Superior temporal gyrus (tissue), 1 donor: ENCODE measurements around the gene GRIPAP1.
"Not testable (repeated sequence)": the region's sequence is repeated elsewhere in the genome, so short reads cannot be mapped to it uniquely, and the experiment has no call there.

Experiments
- DNase-seq: peaks from one replicate; pipeline ENCODE4 v3.0.0-alpha.2; 2016; ENCODE audit errors: extremely low spot score

Gene GRIPAP1

DNA sequence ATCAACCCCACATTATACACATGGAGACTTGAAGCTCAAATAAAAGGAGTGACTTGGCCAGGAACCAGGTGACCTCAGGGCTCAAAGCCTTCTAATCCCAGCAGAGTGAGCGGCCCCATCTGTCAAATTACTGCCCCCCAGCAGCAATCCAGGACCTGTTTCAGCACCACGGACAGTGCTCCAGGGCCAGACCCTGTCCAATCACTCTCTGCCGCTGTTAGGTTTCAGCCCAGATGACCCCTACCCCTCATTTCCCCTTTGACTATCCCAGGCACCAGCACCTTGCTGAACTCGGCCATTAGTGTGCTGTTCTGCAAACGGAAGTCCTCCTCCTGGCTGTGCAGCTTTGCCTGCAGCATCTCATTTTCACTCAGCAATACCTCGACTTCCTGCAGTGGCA lies 5.1 kb downstream of the GRIPAP1 start:
- DNase-seq = no peak

DNA sequence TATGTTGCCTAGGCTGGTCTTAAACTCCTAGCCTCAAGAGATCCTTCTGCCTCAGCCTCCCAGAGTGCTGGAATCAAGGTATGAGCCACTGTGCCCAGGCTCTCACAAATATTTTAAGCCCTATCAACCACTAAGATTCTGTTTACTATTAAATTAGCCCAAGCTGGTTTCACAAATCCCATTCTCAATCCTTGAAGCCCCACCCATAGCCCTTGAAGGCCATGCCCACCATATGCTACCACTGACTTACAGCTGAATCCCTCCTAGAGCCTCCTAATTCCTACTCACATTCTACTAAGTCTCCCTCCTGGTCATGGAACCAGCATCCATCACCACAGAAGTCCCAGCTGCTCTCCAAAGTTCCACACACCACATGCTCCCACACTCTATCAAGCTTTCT lies 9.7 kb downstream of the GRIPAP1 start:
- no peak for DNase-seq

DNA sequence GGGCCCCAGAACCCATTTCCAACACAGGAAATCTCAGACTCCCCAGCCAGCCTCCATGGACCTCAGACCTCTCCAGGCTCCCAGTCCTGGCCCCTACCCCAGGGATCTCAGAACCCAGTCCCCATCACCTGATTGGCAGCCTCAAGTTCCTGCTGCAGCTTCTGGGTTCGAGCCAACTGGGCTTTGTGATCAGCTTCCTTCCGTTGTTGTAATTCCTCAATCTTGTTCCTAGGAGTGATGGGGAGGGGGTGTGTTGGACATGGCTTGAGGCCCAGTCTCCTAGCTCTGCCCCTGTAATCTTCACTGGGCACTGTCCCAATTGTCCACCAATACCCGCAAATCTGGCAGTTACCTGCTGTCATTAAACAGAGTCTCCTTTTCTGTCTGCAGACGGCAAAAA lies 12.6 kb downstream of the GRIPAP1 start:
- DNase-seq = no peak

DNA sequence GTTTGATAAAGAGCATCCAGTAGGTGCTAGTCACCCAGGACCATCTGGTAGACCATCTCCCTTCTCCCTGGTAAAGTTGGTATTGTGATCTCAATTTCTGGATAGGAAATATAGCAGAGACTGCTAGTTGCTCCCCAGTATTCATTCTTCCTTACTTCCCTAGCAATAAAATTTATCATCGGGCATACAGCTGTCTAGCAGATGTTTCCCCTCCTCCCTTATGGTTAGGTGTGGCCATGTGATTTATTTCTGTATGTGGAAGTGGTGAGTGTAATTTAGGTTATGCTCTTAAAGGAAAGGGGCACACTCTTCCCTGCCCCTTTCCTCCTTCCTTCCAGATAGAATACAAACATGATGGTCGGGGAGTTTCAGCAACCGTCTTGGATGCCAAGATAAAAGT lies 18.2 kb downstream of the GRIPAP1 start:
- no peak for DNase-seq

DNA sequence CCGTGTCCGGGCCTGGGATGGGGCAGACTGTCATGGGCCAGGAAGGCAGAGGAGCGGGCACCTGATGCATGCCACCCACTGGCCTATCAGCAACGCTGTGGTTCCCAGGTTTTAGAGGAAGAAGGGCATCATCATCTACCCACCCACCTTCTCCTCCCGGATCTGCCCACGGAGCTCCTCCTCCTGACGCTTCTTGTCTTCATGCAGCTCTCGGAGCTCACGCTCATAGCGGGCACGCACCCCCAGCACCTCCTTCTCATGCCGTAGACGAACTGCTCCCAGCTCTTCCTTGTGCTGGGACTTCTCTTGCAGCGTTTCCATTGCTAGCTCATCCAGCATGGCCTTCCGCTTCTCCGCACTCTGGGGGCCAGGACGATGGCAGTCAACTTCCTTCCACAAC lies 19.0 kb downstream of the GRIPAP1 start:
- DNase-seq = no peak

DNA sequence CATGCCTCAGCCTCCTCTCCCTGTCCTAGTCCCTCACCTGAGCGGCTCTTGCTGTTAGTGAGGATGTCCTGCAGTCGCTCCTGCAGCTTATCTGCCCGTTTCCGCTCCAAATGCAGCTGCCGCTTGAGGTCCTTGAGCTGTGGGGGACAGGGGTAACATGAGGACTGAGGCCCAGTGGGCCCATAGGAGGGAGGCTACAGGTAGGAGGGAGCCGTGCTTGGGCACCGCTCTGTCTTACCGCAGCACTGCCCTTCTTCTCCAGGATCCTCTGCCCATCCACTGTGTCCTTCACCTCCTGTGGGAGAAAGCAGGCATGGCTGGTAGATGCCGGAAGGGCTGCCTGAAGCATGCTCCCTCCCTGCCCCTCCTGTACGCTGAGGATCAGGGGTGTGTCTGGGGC lies 20.9 kb downstream of the GRIPAP1 start:
- no peak for DNase-seq

DNA sequence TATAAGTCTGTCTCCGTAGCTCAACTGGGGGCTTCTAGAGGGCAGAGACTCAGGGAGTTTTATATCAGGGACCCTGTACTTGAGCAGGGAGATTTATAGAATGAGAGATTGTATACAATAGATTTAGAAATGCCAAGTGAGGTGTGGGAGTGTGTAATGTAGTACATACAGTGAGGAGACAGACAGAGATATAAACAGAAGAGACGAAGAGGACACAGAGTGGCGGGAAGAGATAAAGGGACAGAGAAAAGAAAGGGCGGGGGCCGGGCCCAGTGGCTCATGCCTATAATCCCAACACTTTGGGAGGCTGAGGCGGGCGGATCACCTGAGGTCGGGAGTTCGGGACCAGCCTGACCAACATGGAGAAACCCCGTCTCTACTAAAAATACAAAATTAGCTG lies 21.7 kb downstream of the GRIPAP1 start:
- DNase-seq = not testable (repeated sequence)

DNA sequence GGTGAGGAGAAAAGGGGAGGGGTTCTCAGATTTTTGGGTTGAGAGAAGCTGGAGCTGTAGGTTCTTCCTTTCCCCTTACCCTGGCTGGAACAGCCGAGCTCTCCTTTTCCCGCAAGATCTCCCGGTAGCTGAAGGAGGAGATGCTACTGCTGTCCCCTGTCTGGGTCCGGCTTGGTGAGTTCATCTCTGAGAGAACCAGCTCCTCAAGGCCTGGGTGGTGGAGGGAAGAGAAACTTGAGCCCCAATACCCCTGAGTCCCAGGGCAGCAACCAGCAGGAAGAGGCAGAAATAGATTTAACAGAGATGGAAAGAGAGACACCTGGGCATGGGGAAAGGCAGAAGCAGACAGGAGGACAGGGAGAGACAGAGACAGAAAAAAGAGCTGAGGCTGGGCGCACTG lies 23.8 kb downstream of the GRIPAP1 start:
- no peak for DNase-seq

DNA sequence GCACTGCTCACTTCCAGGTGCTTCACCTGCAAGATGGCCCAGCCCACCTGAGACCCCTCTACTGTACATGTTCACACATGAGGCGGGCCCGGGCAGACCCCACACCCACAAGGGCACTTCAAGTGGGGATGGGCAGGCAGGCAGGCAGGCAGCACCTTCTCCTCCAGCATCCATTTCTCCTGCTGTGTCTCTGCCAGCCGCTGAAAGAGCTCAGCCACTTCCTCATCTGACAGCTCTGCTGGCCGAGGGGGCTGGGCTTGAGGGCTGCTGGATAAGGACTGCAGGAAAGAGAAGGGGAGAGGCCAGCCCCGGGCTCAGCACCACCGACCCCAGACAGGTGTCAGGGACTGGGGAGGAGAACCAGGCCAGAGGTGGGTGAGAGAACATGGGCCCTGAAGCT lies 26.0 kb downstream of the GRIPAP1 start:
- DNase-seq = no peak

DNA sequence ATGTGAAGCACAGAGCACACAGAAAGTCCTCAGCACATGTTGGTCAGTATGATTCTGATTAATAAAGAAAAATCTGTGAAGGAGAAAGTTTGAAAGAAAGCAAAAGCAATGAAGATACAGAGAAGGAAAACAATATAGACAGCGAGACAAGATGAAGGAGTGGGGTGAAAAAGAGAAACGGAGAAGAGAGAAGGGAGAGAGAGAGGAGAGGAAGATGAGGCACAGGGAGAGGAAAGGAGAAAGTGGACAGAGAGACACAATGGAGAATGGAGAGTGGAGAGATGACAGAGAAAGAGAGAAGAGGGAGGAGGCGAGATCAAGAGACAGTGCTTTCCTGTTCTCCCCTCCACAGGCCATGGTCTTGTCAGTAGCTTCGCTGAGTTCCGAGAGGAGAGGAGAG lies 26.5 kb downstream of the GRIPAP1 start:
- no peak for DNase-seq

DNA sequence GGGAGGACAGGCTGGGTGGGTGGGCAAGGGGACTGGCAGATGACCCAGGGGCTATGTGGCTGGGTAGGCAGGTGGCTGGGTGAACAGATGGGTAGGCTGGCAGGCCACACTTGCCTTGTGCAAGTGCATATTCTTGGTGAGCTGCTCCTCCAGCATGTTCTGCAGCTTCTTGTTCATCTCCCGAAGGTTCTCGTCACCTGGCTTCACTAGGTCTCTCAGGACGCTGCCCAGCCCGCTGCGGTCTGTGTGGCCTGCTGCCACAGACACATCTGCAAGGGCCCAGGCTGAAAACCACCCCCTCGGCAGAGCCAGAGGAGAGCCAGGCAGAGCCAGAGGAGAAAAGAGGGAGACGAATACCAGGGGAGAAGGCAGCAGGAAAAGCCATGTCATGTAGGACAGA lies 27.0 kb downstream of the GRIPAP1 start:
- no peak for DNase-seq

DNA sequence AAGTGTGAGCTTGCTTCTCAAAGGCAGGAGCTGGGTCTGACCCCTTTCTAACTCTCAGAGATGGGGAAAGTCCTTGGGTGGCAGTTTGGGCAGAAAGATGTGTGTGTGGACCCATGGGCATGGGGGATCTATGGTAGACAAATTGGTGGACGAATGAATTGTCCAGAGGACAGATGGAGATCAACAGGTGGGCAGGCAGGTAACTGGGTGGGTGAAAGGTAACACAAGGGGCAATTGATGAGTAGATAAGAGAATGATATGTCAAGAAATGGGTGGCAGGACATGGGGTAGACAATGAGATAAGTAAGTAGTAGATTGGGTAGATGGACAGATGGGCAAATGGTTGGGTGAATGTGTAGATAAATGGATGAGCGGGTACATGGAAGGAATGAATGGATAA lies 27.5 kb downstream of the GRIPAP1 start:
- no peak for DNase-seq

DNA sequence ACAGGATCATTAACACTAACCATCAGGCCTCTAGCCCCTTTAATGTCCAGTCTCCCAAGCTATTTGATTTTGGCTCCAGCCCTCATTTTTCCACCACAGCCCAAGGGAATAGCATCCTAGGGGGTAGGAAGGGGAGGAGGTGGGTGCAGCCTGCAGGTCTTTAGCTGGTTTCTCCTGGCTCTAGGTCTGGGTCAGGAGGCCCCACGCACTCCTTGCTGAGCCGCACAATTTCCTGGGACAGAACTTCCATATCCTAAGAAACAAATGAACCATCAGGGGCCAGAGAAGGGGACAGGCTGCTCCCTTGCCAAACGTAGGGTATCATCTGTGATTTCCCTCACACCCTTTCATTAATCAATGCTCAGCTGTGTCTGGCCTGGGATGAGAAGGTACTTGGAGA lies 28.0 kb downstream of the GRIPAP1 start:
- no peak for DNase-seq

DNA sequence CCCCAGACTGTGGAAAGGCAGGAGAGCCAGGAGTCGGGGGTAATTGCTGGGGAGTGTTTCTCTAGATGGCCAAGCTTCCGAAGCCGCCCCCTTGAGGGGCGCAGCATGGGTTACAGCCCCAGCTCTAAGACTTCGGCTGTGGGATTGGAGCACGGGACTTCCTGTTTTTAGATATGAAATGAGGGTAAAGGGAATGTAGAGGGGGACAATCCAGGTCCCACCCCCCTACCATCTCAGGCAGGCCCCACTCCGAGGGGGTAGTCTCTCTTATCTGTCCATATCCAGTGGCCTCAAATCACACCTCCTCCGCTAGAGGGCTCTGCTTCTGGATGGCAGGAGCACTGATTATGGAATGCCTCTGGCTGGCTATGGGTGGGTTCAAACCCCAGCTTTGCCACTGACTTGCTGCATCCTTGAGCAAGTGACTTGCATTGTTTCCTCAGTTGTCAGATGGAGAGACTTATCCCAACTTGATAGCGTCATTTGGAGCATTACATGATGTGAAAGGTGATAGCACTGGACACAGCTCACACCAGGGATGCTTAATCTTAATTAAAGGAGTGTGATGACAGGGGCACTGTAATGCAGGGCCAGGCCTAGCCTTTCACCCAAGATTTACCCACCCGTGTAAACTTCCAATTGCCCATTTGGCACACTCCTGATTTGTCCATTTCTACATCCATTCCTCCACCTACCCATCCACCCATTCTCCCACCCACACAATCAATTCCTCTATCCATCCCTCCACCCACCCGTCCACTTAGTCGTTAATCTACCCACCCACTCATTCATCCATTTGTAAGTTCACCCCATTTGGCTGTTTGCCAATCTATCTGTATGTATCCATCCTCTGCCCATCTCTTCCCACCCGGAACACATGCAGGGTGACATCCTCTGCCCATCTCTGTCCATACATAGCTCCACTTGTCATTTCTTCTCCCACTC lies 29.6 kb downstream of the GRIPAP1 start:
- peak; percentile 17 for DNase-seq

DNA sequence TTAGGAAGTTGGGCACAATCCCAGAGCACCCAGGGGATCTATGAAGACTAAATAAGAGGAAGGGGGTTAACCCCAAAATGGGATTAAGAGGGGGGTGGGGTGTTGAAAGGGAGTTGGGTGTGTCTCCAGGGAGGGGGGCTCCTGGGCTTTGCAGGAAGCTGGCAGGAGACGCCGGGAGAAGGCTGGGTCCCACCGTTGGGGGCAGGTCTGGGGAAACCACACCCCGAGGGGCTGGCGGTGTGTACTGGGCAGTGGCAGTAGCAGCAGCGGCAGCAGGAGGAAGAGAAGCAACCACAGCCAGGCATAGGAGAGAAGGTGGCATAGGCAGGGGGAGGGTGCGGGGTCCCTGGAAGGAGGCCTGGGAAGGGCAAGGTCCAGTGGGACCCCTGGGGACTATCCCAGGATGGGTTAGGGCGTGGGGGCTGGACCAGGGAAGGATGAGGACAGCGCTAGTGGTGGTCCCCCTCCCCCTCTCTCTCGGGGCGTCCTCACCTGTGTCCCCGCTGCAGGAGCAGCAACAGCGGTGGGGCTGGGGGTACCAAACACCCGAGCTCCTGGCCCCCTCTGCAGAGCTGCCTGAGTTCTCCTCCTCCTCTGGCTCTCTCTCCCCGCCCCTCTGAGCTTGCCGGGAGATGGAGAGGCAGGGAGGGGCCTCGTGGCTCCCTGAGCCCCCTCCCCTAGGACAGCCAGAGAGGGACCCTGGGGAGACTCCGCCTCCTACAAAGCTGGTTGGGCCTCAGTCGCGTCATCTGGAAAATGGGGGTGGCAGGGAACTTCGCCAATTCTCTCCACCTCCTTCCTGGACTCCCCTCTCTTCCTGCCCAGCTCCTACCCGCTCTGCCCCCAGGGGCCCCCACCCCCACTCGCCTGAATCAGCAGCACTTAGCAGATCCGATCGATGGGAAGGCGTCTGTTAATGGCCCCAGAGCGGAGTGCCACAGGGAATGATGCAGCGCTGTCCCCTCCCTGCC lies 30.5 kb downstream of the GRIPAP1 start, which contains the start of gene KCND1:
TSS of gene KCND1 (minus strand) at position 596 of the 971 bp plus-strand sequence. CDS start 1,573 bp downstream, outside the sequence.
- DNase-seq = no peak

DNA sequence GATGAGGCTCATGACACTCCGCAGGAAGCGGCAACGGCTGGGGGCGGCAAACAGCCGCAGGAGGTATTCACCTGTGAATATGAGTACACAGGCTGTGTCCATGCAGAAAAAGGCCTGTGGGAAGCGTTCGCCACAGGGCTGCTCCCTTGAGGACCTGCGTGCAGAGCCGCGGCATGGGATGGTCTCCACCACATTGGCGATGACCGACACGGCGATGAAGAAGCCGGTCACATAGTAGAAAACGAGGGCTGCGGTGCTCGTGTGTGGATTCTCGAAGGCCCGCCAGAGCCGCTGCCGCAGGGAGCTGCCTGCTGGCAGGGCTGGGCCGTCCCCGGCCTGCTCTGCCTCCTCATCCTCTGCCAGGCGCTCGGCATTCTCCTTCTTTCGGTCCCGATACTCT lies 32.6 kb downstream of the GRIPAP1 start:
- no peak for DNase-seq

DNA sequence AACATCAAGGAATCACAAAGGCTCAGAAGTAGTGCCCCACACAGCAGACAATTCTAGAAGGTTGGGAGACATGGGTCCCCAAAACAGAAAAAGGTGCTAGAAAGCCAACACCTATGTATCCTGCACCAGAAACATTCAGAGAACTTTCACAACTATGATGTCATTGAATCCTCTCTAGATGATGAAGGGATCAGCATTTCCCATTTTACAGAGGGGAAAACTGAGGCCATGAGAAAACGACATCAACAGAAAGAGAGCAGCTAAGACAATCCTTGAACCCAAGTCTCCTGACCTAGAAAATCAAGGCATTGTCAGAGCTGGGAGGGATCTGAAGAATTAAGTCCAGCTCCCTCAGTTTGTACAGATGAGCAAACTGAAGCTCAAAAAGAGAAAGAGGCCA lies 33.7 kb downstream of the GRIPAP1 start:
- no peak for DNase-seq

DNA sequence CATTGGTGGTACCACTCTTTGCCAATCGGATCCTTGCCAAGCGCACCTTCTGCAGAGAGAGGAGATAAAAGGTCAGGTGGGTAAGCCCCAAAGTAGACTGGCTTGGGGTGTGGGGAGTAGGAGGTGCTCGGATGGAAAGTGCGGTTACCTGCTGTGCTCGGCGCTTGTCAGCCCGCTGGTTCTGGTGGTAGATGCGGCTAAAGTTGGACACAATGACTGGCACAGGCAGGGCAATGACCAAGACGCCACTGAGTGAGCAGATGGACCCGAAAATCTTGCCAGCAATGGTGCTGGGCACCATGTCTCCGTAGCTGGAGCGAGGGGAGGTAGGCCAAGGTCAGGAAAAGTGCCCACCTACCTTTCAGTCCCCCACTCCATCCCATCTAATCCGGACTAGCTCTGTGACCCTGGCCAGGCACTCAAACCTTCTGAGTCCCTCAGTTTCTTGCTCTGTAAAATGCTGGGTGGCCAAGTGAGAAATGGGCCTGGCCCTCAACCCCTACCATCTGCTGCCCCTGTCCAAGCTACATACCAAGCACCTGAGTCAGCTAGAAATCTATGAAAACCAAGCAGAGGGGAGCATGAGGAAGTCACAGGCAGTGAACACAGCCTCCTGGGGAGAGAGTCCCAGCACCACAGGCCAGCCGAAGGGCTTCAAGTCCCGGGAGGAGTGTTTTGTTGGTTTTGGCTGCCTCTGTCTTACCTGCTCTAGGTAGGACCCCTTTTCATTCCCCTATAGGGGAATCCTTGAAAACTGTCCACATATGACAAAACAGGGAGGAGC lies 35.1 kb downstream of the GRIPAP1 start:
- DNase-seq = no peak

DNA sequence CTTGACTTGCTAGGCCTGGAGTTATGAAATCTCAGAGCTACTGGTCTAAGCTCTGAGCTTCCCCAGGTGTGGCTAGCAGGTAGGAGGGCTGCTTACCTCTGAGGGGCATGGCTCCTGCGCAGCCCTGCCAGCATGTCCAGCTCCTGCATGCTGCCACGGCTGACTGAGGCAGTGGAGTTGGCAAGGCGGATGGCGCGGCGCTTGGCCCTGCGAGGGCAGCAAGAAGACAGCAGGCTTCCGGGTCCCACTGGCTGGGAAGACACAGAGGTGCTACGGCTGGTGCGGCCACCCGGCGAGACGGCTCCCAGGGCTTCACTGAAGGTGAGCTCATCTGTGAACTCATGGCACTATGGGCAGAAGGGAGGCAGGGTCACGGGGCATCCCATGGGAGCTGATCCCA lies 36.1 kb downstream of the GRIPAP1 start:
- DNase-seq = no peak

DNA sequence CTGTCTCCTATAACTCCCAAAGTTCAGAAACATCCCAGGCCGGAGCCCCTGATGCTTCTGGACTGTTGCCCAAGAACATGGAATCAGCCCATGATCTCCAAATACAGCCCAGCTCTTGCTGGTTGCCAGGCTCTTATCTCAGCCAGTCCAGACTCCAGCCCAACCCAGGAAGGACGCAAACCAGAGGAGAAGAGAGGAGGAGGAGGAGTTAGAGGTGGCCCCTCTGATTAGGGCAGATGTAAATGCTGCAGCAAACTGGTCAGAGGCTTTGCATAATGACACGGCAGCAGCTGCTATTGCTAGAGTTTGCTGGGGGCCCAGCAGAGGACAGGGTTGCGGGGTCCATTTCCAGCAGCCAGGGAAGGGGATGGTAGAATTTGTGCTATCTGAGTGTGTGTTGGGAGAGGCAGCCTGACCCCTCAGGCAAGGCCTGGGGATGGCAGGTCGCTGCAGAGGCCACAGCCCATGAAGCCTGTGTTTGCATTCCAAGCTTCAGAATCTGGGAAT lies 40.4 kb downstream of the GRIPAP1 start:
- no peak for DNase-seq

DNA sequence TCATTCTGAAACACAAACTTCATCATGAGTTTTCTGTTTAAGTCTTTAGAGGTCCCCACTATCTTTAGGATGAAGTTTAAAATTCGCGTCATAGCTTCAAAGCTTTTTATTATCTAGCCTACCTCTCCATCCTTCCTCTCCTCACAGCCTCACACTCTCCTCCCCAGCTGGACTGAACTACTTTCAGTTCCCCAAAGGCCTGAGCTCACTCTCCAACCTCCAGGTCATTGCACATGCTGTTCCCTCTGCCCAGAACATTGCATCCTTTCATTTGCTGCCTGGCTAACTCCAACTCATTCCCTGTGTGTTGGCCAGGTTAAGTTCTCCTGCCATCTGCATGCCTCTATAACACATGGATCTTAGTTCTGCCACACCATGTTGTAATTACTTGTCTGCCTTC lies 41.8 kb downstream of the GRIPAP1 start:
- DNase-seq = no peak
